Type B pancreatic cell (in vitro differentiated cells): ENCODE data around the gene SOCS2. TPM values are rescaled to one million over a fixed set of nuclear protein-coding genes. Genes with fewer than 3 reads are reported as not detected.
A peak's percentile ranks its signal among the peaks of the same experiment; 100 is the strongest.

Experiments
- DNase-seq: peaks from one replicate; pipeline ENCODE4 v3.0.0; 2021; ENCODE audit warnings: mixed read lengths; ENCODE audit not compliant: unreplicated experiment; ENCODE audit errors: extremely low spot score
- H3K27ac Mint-ChIP-seq: 2 replicates; pipeline ENCODE4 v1.8.0; 2021; ENCODE audit warnings: mild to moderate bottlenecking, mixed read lengths
- H3K27me3 Mint-ChIP-seq: 2 replicates; pipeline ENCODE4 v1.8.0; 2021; ENCODE audit warnings: mixed read lengths
- H3K36me3 Mint-ChIP-seq: 2 replicates; pipeline ENCODE4 v1.8.0; 2021; ENCODE audit warnings: mixed read lengths
- H3K4me1 Mint-ChIP-seq: one replicate; pipeline ENCODE4 v1.8.0; 2021; ENCODE audit warnings: mixed read lengths; ENCODE audit not compliant: unreplicated experiment
- H3K4me3 Mint-ChIP-seq: 2 replicates; pipeline ENCODE4 v1.8.0; 2021; ENCODE audit warnings: mild to moderate bottlenecking, mixed read lengths
- H3K9me3 Mint-ChIP-seq: 2 replicates; pipeline ENCODE4 v1.8.0; 2021; ENCODE audit warnings: mixed read lengths
- total RNA-seq: library from RNA; stranded (reverse); gene quantifications from 2 replicates; pipeline ENCODE4 v1.2.1, GENCODE V29; 2021; ENCODE audit warnings: low replicate concordance
- TF ChIP-seq, protein P1 (sequence below): fragments of 200-600 bp; sonication (generic); conservative IDR thresholded peaks from 2 replicates; pipeline ENCODE4 v1.5.0; 2021; ENCODE audit warnings: antibody characterized with exemption, mild to moderate bottlenecking

SOCS2 gene
- total RNA-seq, 1 donor from 2014 or later: 16.4 TPM

DNA sequence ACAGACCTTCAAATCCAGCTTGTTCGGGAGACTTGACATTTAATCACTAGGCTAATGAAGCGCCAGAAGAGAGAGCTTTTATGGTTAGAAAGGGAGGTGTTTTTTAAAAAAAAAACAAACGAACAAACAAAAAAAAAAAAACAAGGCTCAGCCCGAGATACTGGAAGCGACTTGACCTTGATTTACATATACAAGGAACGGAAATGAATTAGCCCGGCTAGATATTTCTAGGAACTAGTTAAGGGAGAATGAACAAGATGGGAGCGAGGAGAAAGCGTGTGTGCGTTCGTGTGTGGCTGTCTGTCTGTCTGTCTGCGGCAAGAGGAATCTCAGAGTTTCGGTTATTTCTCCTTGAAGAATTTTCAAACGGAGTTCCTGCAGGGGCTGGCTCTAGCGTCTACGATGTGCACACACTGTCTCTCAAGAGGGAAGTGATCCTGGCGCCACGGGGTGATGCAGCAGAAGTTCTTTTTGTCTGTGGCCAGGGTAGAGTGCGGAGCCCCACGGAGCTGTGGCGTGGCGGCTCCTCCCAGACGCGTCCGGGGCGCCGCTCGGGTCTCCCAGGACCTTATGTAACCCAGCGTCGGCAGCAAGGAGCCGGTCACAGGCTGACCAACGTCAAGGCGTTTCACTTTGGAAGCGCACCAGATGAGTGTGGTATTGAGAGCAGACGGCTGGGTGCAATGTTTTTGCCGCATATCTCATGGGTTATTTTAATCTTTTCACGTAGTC, 18.8 kb downstream of the SOCS2 start:
- Mint-ChIP-seq H3K27me3 (peaks cover 51% of the 10 kb centered on the region), H3K9me3 (no peaks in the 10 kb centered on the region), H3K27ac (peak overlapping the region; percentile 65), H3K36me3 (no peaks in the 10 kb centered on the region), H3K4me3 (peak overlapping the region; percentile 94), H3K4me1 (peaks cover 8% of the 10 kb centered on the region)
- no peak for DNase-seq
- TF ChIP-seq, protein P1, sequence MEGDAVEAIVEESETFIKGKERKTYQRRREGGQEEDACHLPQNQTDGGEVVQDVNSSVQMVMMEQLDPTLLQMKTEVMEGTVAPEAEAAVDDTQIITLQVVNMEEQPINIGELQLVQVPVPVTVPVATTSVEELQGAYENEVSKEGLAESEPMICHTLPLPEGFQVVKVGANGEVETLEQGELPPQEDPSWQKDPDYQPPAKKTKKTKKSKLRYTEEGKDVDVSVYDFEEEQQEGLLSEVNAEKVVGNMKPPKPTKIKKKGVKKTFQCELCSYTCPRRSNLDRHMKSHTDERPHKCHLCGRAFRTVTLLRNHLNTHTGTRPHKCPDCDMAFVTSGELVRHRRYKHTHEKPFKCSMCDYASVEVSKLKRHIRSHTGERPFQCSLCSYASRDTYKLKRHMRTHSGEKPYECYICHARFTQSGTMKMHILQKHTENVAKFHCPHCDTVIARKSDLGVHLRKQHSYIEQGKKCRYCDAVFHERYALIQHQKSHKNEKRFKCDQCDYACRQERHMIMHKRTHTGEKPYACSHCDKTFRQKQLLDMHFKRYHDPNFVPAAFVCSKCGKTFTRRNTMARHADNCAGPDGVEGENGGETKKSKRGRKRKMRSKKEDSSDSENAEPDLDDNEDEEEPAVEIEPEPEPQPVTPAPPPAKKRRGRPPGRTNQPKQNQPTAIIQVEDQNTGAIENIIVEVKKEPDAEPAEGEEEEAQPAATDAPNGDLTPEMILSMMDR: no peak

DNA sequence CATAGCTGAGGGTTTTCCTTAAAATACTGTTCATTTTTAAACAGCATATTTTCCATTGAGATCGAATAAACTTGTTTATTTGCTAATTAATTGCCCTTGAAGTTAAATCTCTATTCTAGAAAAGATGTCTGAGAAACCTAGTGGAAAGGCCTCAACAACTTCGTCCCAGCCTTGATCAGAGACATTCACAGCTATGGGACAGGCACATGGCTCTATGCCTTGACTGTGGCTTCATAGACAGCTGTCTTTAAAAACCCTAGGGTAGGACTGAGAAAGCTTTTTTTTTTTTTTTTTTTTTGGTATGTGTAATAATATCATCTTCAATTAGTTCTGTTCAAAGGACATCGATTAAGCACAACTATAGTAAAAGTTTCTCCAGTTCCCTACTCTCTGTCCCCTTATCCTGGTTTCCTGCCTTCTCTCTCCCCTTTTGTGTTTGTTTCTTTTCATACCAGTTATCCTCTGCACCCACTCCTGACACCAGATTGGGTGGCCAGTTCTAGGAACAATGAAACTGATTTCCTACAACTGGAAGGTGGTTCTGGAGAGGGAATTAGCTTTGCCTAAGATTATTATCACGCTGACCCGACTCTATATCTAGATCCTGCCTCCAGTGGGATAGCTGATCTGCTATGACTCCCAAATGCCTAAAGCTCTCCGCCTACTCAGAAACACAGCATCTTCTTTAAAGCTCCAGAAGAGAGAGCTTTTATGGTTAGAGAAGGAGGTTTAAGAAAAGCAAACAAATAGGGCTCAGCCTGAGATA, 20.3 kb downstream of the SOCS2 start:
- TF ChIP-seq, protein P1: no peak
- Mint-ChIP-seq H3K4me1 (peaks cover 8% of the 10 kb centered on the region), H3K4me3 (no peak overlapping the region), H3K9me3 (no peaks in the 10 kb centered on the region), H3K27ac (no peak overlapping the region), H3K36me3 (no peaks in the 10 kb centered on the region), H3K27me3 (peaks cover 52% of the 10 kb centered on the region)
- no peak for DNase-seq

DNA sequence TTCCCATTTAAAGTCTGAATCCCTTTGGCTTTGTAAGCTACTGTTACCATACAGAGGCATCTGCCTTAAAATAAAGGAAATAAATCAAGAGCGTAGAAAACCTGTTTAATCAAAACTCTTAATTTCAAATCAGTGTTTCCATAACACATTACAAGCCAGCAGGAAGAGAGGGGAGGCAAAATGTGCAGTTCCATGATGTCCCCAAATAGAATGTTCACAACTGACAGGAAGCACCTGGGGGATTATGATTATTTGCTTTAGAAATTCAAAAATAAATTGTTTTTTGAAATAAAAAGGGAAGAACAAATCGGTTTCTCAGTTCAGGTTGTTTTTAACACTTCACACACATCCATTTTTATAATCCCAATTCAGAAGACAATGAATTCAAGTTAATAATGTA, 21.4 kb downstream of the SOCS2 start:
- no peak for DNase-seq
- TF ChIP-seq, protein P1: no peak
- no peaks in the 10 kb centered on the region for H3K9me3 Mint-ChIP-seq
- H3K27ac Mint-ChIP-seq: no peak overlapping the region
- H3K27me3 Mint-ChIP-seq: peaks cover 56% of the 10 kb centered on the region
- H3K4me1 Mint-ChIP-seq: peaks cover 8% of the 10 kb centered on the region
- H3K36me3 Mint-ChIP-seq: no peaks in the 10 kb centered on the region
- H3K4me3 Mint-ChIP-seq: no peak overlapping the region

DNA sequence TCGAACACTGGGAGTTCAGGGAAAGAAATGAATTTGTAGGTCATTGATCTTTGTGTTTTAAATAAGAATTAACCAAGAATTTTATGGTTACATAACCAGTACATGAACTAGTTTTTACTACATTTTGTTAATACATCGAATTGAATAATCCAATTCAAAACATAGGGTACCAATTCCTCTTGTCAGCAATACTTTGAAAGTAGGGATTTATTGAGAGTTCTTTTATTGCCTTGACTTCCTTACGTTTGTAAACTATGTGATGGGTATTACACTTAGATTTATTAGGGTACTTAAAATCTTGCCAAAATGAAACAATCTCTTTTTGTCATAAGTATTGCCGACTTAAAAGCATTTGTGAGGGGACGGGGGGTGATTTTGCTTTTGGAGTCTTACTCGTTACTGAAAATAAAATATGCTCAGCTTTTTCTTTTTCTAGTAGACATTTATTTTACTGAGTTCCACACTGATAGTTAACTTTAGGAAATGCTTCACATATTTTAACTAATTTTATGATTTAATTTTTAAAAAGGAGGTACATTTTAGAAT, 22.4 kb downstream of the SOCS2 start:
- no peak overlapping the region for H3K27ac Mint-ChIP-seq

DNA sequence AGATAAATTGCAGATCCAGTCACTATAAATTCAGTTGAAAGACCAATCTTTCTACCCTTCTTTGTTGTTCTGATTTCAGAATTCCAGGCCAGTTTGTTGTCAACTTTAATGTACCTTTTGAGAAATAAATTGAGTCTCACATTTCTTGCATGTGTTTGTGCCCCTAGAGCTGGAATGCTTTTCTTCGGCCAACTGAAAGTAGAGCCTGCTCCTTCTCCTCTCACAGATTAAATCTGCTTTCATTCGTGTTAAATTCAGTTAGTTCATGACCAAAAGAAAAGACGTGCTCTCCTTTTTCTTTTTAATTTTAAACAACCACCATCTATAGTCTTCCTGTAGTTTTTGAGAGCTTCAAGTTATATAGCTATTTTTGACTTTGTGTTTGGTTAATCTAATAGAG, 22.9 kb downstream of the SOCS2 start:
- TF ChIP-seq, protein P1: no peak
- DNase-seq: no peak
- peaks cover 5% of the 10 kb centered on the region for H3K4me1 Mint-ChIP-seq
- peaks cover 44% of the 10 kb centered on the region for H3K27me3 Mint-ChIP-seq
- H3K4me3 Mint-ChIP-seq: no peak overlapping the region
- no peaks in the 10 kb centered on the region for H3K36me3 Mint-ChIP-seq
- H3K9me3 Mint-ChIP-seq: no peaks in the 10 kb centered on the region
- no peak overlapping the region for H3K27ac Mint-ChIP-seq

More for the DNA sequence above, 22.4 kb downstream of the SOCS2 start:
- H3K36me3 Mint-ChIP-seq: no peaks in the 10 kb centered on the region
- TF ChIP-seq, protein P1: no peak
- H3K9me3 Mint-ChIP-seq: no peaks in the 10 kb centered on the region
- DNase-seq: no peak
- peaks cover 5% of the 10 kb centered on the region for H3K4me1 Mint-ChIP-seq
- peaks cover 47% of the 10 kb centered on the region for H3K27me3 Mint-ChIP-seq
- H3K4me3 Mint-ChIP-seq: no peak overlapping the region
